ENCODE data around the gene TRIM56.
A peak's percentile ranks its signal among the peaks of the same experiment; 100 is the strongest.
"Not testable (repeated sequence)": the region's sequence is repeated elsewhere in the genome, so short reads cannot be mapped to it uniquely, and the experiment has no call there.

Gene TRIM56

GRCh38 chr7:101108961-101109360 lies 23.7 kb downstream of the TRIM56 start:
- Histone ChIP-seq H3K9ac (no peak overlapping the region), H3K36me3 (ENCODE audit: control insufficient read depth, insufficient read depth, low read length) (no peaks in the 10 kb centered on the region), H3K27ac (no peak overlapping the region), H3K4me1 (no peaks in the 10 kb centered on the region), H3K27me3 (ENCODE audit: control insufficient read depth, insufficient read depth, low read length) (no peaks in the 10 kb centered on the region), H3K9me3 (ENCODE audit: control insufficient read depth, low read length) (no peaks in the 10 kb centered on the region), H3K79me2 (no peaks in the 10 kb centered on the region), H3K4me2 (ENCODE audit: low read length) (no peak overlapping the region), H3K4me3 (ENCODE audit: low read depth, low read length) (no peak overlapping the region), H2AFZ (no peak overlapping the region)
- no peak for TF ChIP-seq CTCF (IDR thresholded peaks at IDR 0.05)

GRCh38 chr7:101109368-101109767 lies 24.1 kb downstream of the TRIM56 start:
- Histone ChIP-seq H3K4me2 (ENCODE audit: low read length) (no peak overlapping the region), H3K4me3 (ENCODE audit: low read depth, low read length) (no peak overlapping the region), H3K4me1 (no peaks in the 10 kb centered on the region), H3K27me3 (ENCODE audit: control insufficient read depth, insufficient read depth, low read length) (no peaks in the 10 kb centered on the region), H3K27ac (no peak overlapping the region), H2AFZ (no peak overlapping the region), H3K9me3 (ENCODE audit: control insufficient read depth, low read length) (no peaks in the 10 kb centered on the region), H3K9ac (no peak overlapping the region), H3K36me3 (ENCODE audit: control insufficient read depth, insufficient read depth, low read length) (no peaks in the 10 kb centered on the region), H3K79me2 (no peaks in the 10 kb centered on the region)
- no peak for TF ChIP-seq CTCF (IDR thresholded peaks at IDR 0.05)

- Histone ChIP-seq H3K4me2 (ENCODE audit: low read length) (no peak overlapping the region), H3K36me3 (ENCODE audit: control insufficient read depth, insufficient read depth, low read length) (no peaks in the 10 kb centered on the region), H2AFZ (no peak overlapping the region), H3K4me3 (ENCODE audit: low read depth, low read length) (no peak overlapping the region), H3K4me1 (no peaks in the 10 kb centered on the region), H3K27ac (peak overlapping the region; percentile 6), H3K27me3 (ENCODE audit: control insufficient read depth, insufficient read depth, low read length) (no peaks in the 10 kb centered on the region), H3K9ac (no peak overlapping the region), H3K79me2 (no peaks in the 10 kb centered on the region), H3K9me3 (ENCODE audit: control insufficient read depth, low read length) (no peaks in the 10 kb centered on the region)
- no peak for TF ChIP-seq CTCF (IDR thresholded peaks at IDR 0.05)
Observed at GRCh38 chr7:101111261-101111660, 26.0 kb downstream of the TRIM56 start.

- H3K27me3 ChIP-seq (ENCODE audit: control insufficient read depth, insufficient read depth, low read length) = no peaks in the 10 kb centered on the region
- H3K36me3 ChIP-seq (ENCODE audit: control insufficient read depth, insufficient read depth, low read length) = no peaks in the 10 kb centered on the region
- H3K27ac ChIP-seq = peak overlapping the region; percentile 6
- H3K4me1 ChIP-seq = no peaks in the 10 kb centered on the region
- no peak for TF ChIP-seq CTCF (IDR thresholded peaks at IDR 0.05)
- H3K4me2 ChIP-seq (ENCODE audit: low read length) = no peak overlapping the region
- H2AFZ ChIP-seq = no peak overlapping the region
- no peaks in the 10 kb centered on the region for H3K79me2 ChIP-seq
- no peaks in the 10 kb centered on the region for H3K9me3 ChIP-seq (ENCODE audit: control insufficient read depth, low read length)
- H3K9ac ChIP-seq = no peak overlapping the region
- H3K4me3 ChIP-seq (ENCODE audit: low read depth, low read length) = no peak overlapping the region
Observed at GRCh38 chr7:101112233-101112632, 27.0 kb downstream of the TRIM56 start.

GRCh38 chr7:101113140-101113539 lies 27.9 kb downstream of the TRIM56 start:
- not testable (repeated sequence) for H3K9ac ChIP-seq; H3K4me3 ChIP-seq (ENCODE audit: low read depth, low read length); H3K27ac ChIP-seq; H3K79me2 ChIP-seq; H3K9me3 ChIP-seq (ENCODE audit: control insufficient read depth, low read length); H2AFZ ChIP-seq; H3K36me3 ChIP-seq (ENCODE audit: control insufficient read depth, insufficient read depth, low read length); H3K4me2 ChIP-seq (ENCODE audit: low read length); H3K4me1 ChIP-seq; H3K27me3 ChIP-seq (ENCODE audit: control insufficient read depth, insufficient read depth, low read length)
